ENCODE data around the gene PER2. TPM values are rescaled to one million over a fixed set of nuclear protein-coding genes. Genes with fewer than 3 reads are reported as not detected.

Gene PER2
- total and polyA plus RNA-seq, 7 experiments from 2014 or later, result 7.0 to 28.6 (median 13.5) TPM

- peaks cover 2 to 25% (median 14%) of the 10 kb centered on the region in 7 donors for H3K4me1 Mint-ChIP-seq
- peaks cover 0 to 16% of the 10 kb centered on the region in 2 donors for H3K27me3 ChIP-seq (ENCODE audit: control insufficient read depth in 2 of 2, insufficient read depth in 2 of 2, low read length in 2 of 2)
- no peak overlapping the region for H3K4me3 ChIP-seq (ENCODE audit: low read length)
- H3K9me3 Mint-ChIP-seq, result peaks cover 0 to 6% (median 0%) of the 10 kb centered on the region in 11 donors
- ChIA-PET CTCF (no interaction called here), POLR2A (no interaction called here)
- H3K27me3 Mint-ChIP-seq, result peaks cover 11 to 65% (median 22%) of the 10 kb centered on the region in 5 donors
- no peak overlapping the region for H3K27ac ChIP-seq (ENCODE audit: low read depth, low read length)
- H3K4me1 ChIP-seq (ENCODE audit: control insufficient read depth in 2 of 2, insufficient read depth in 2 of 2, low read length in 2 of 2), result peaks cover 0 to 4% of the 10 kb centered on the region in 2 donors
- ATAC-seq, result no peak
- intact Hi-C loops (cut with micrococcal nuclease), result no loop called here
- peak overlapping the region; percentile 20 to 80 (median 59) for H3K4me3 Mint-ChIP-seq
- DNase-seq, result no peak
- H3K36me3 Mint-ChIP-seq, result peaks cover 0 to 1% (median 0%) of the 10 kb centered on the region in 5 donors
- no peak overlapping the region for H3K27ac Mint-ChIP-seq
- H3K9me3 ChIP-seq (ENCODE audit: control insufficient read depth in 2 of 3, low read length in 3 of 3), result no peaks in the 10 kb centered on the region
- H3K36me3 ChIP-seq (ENCODE audit: control insufficient read depth in 2 of 3, insufficient read depth in 3 of 3, low read length in 3 of 3), result no peaks in the 10 kb centered on the region
Observed at GRCh38 chr2:238237431-238238135, 50.8 kb downstream of the PER2 start.

- ATAC-seq, result no peak
- intact Hi-C loops (cut with micrococcal nuclease), result no loop called here
- DNase-seq, result no peak
- Mint-ChIP-seq H3K4me1 (peaks cover 4 to 22% (median 19%) of the 10 kb centered on the region in 7 donors), H3K36me3 (peaks cover 0 to 1% (median 0%) of the 10 kb centered on the region in 5 donors), H3K27ac (no peak overlapping the region), H3K9me3 (peaks cover 0 to 6% (median 0%) of the 10 kb centered on the region in 11 donors), H3K4me3 (peak overlapping the region in 1 of 10 donors; percentile 48), H3K27me3 (peaks cover 11 to 66% (median 21%) of the 10 kb centered on the region in 5 donors)
- CTCF ChIA-PET, result no interaction called here
- no peaks in the 10 kb centered on the region for H3K9me3 ChIP-seq (ENCODE audit: control insufficient read depth in 2 of 3, low read length in 3 of 3)
- POLR2A ChIA-PET, result no interaction called here
- no peaks in the 10 kb centered on the region for H3K36me3 ChIP-seq (ENCODE audit: control insufficient read depth in 2 of 3, insufficient read depth in 3 of 3, low read length in 3 of 3)
- H3K27ac ChIP-seq (ENCODE audit: low read depth, low read length), result no peak overlapping the region
- H3K4me3 ChIP-seq (ENCODE audit: low read length), result no peak overlapping the region
- peaks cover 0 to 4% of the 10 kb centered on the region in 2 donors for H3K4me1 ChIP-seq (ENCODE audit: control insufficient read depth in 2 of 2, insufficient read depth in 2 of 2, low read length in 2 of 2)
- peaks cover 0 to 16% of the 10 kb centered on the region in 2 donors for H3K27me3 ChIP-seq (ENCODE audit: control insufficient read depth in 2 of 2, insufficient read depth in 2 of 2, low read length in 2 of 2)
Observed at GRCh38 chr2:238236571-238236970, 51.8 kb downstream of the PER2 start.

GRCh38 chr2:238235856-238236255 is 52.6 kb downstream of the PER2 start:
- peaks cover 0 to 6% (median 0%) of the 10 kb centered on the region in 11 donors for H3K9me3 Mint-ChIP-seq
- no peak overlapping the region for H3K4me3 ChIP-seq (ENCODE audit: low read length)
- peaks cover 7 to 29% (median 22%) of the 10 kb centered on the region in 7 donors for H3K4me1 Mint-ChIP-seq
- H3K27me3 ChIP-seq (ENCODE audit: control insufficient read depth in 2 of 2, insufficient read depth in 2 of 2, low read length in 2 of 2), result peaks cover 0 to 16% of the 10 kb centered on the region in 2 donors
- no peak overlapping the region for H3K27ac Mint-ChIP-seq
- H3K4me3 Mint-ChIP-seq, result peak overlapping the region in 7 of 10 donors; percentile 7 to 73 (median 37)
- H3K36me3 Mint-ChIP-seq, result peaks cover 0 to 1% (median 0%) of the 10 kb centered on the region in 5 donors
- peaks cover 2 to 11% of the 10 kb centered on the region in 2 donors for H3K4me1 ChIP-seq (ENCODE audit: control insufficient read depth in 2 of 2, insufficient read depth in 2 of 2, low read length in 2 of 2)
- H3K36me3 ChIP-seq (ENCODE audit: control insufficient read depth in 2 of 3, insufficient read depth in 3 of 3, low read length in 3 of 3), result no peaks in the 10 kb centered on the region
- peaks cover 11 to 66% (median 21%) of the 10 kb centered on the region in 5 donors for H3K27me3 Mint-ChIP-seq
- H3K27ac ChIP-seq (ENCODE audit: low read depth, low read length), result no peak overlapping the region
- H3K9me3 ChIP-seq (ENCODE audit: control insufficient read depth in 2 of 3, low read length in 3 of 3), result no peaks in the 10 kb centered on the region
- intact Hi-C loops (cut with micrococcal nuclease), result no loop called here
- ChIA-PET POLR2A (no interaction called here), CTCF (no interaction called here)
- no peak for DNase-seq
- no peak for ATAC-seq

GRCh38 chr2:238235331-238235732 is 53.1 kb downstream of the PER2 start:
- Mint-ChIP-seq H3K4me3 (peak overlapping the region; percentile 37 to 73 (median 58)), H3K36me3 (peaks cover 0 to 4% (median 0%) of the 10 kb centered on the region in 5 donors), H3K27ac (no peak overlapping the region), H3K9me3 (peaks cover 0 to 6% (median 0%) of the 10 kb centered on the region in 11 donors), H3K4me1 (peaks cover 11 to 34% (median 26%) of the 10 kb centered on the region in 7 donors), H3K27me3 (peaks cover 11 to 70% (median 21%) of the 10 kb centered on the region in 5 donors)
- intact Hi-C loops (cut with micrococcal nuclease), result no loop called here
- no peak overlapping the region for H3K27ac ChIP-seq (ENCODE audit: low read depth, low read length)
- H3K9me3 ChIP-seq (ENCODE audit: control insufficient read depth in 2 of 3, low read length in 3 of 3), result no peaks in the 10 kb centered on the region
- peaks cover 5 to 12% of the 10 kb centered on the region in 2 donors for H3K4me1 ChIP-seq (ENCODE audit: control insufficient read depth in 2 of 2, insufficient read depth in 2 of 2, low read length in 2 of 2)
- H3K27me3 ChIP-seq (ENCODE audit: control insufficient read depth in 2 of 2, insufficient read depth in 2 of 2, low read length in 2 of 2), result peaks cover 0 to 16% of the 10 kb centered on the region in 2 donors
- no peaks in the 10 kb centered on the region for H3K36me3 ChIP-seq (ENCODE audit: control insufficient read depth in 2 of 3, insufficient read depth in 3 of 3, low read length in 3 of 3)
- ChIA-PET POLR2A (no interaction called here), CTCF (no interaction called here)
- no peak for DNase-seq
- no peak overlapping the region for H3K4me3 ChIP-seq (ENCODE audit: low read length)
- no peak for ATAC-seq

GRCh38 chr2:238233625-238234024 is 54.8 kb downstream of the PER2 start:
- Histone ChIP-seq H3K4me1 (ENCODE audit: control insufficient read depth in 2 of 2, insufficient read depth in 2 of 2, low read length in 2 of 2) (peaks cover 5 to 9% of the 10 kb centered on the region in 2 donors), H3K4me3 (ENCODE audit: low read length) (no peak overlapping the region), H3K36me3 (ENCODE audit: control insufficient read depth in 2 of 3, insufficient read depth in 3 of 3, low read length in 3 of 3) (no peaks in the 10 kb centered on the region), H3K27ac (ENCODE audit: low read depth, low read length) (no peak overlapping the region), H3K9me3 (ENCODE audit: control insufficient read depth in 2 of 3, low read length in 3 of 3) (no peaks in the 10 kb centered on the region), H3K27me3 (ENCODE audit: control insufficient read depth in 2 of 2, insufficient read depth in 2 of 2, low read length in 2 of 2) (peaks cover 0 to 16% of the 10 kb centered on the region in 2 donors)
- ATAC-seq, result no peak
- Mint-ChIP-seq H3K9me3 (peaks cover 0 to 6% (median 0%) of the 10 kb centered on the region in 11 donors), H3K27me3 (peaks cover 11 to 79% (median 18%) of the 10 kb centered on the region in 5 donors), H3K36me3 (peaks cover 0 to 5% (median 0%) of the 10 kb centered on the region in 5 donors), H3K27ac (peak overlapping the region in 1 of 9 donors; percentile 15), H3K4me3 (peak overlapping the region; percentile 24 to 82 (median 64)), H3K4me1 (peaks cover 10 to 33% (median 25%) of the 10 kb centered on the region in 7 donors)
- CTCF ChIA-PET, result no interaction called here
- intact Hi-C loops (cut with micrococcal nuclease), result loop anchor here (1.0 to 5.0 kb wide), 3 partner anchors 173 to 267 kb away; partner anchors contain the start of gene UBE2F (in 1 of the 2)
- DNase-seq, result no peak
- POLR2A ChIA-PET, result interaction anchor here (1.0 to 2.8 kb wide), 2 partner anchors 29 to 30 kb away, joined by 3 to 17 read pairs; partner anchors contain the start of gene ILKAP

- intact Hi-C loops (cut with micrococcal nuclease), result loop anchor here (1.0 to 5.0 kb wide), 5 partner anchors 8 to 265 kb away; partner anchors contain the start of genes HES6 (in 2 of the 2), ILKAP (in 2 of the 2), PER2 (in 1 of the 2) and UBE2F (in 1 of the 2)
- peaks cover 11 to 66% (median 18%) of the 10 kb centered on the region in 5 donors for H3K27me3 Mint-ChIP-seq
- peaks cover 0 to 8% (median 5%) of the 10 kb centered on the region in 5 donors for H3K36me3 Mint-ChIP-seq
- H3K4me3 ChIP-seq (ENCODE audit: low read length), result peak overlapping the region; percentile 66
- H3K27ac Mint-ChIP-seq, result peak overlapping the region in 7 of 9 donors; percentile 36 to 77 (median 51)
- H3K4me1 ChIP-seq (ENCODE audit: control insufficient read depth in 2 of 2, insufficient read depth in 2 of 2, low read length in 2 of 2), result peaks cover 5 to 8% of the 10 kb centered on the region in 2 donors
- peak overlapping the region; percentile 70 to 91 (median 86) for H3K4me3 Mint-ChIP-seq
- no peak overlapping the region for H3K27ac ChIP-seq (ENCODE audit: low read depth, low read length)
- ATAC-seq, result no peak
- peaks cover 14 to 33% (median 28%) of the 10 kb centered on the region in 7 donors for H3K4me1 Mint-ChIP-seq
- ChIA-PET POLR2A (interaction anchor here (0.6 to 2.8 kb wide), 2 partner anchors 29 to 57 kb away, joined by 3 to 17 read pairs; partner anchors contain the start of gene ILKAP), CTCF (no interaction called here)
- H3K36me3 ChIP-seq (ENCODE audit: control insufficient read depth in 2 of 3, insufficient read depth in 3 of 3, low read length in 3 of 3), result peaks cover 0 to 5% (median 0%) of the 10 kb centered on the region in 3 experiments
- H3K27me3 ChIP-seq (ENCODE audit: control insufficient read depth in 2 of 2, insufficient read depth in 2 of 2, low read length in 2 of 2), result peaks cover 0 to 5% of the 10 kb centered on the region in 2 donors
- DNase-seq, result no peak
- no peaks in the 10 kb centered on the region for H3K9me3 ChIP-seq (ENCODE audit: control insufficient read depth in 2 of 3, low read length in 3 of 3)
- H3K9me3 Mint-ChIP-seq, result peaks cover 0 to 6% (median 0%) of the 10 kb centered on the region in 11 donors
Observed at GRCh38 chr2:238231809-238232208, 56.6 kb downstream of the PER2 start.
